B cell (primary cell): Measurements from ENCODE around the gene CDC5L.

Source experiments
- EZH2 ChIP-seq: IDR thresholded peaks from 2 replicates; pipeline ENCODE4 v1.6.1; 2012; ENCODE audit warnings: borderline replicate concordance, low read depth, mild to moderate bottlenecking, moderate library complexity, low read length; ENCODE audit not compliant: insufficient read depth, poor library complexity, severe bottlenecking
- TF ChIP-seq, protein P1 (sequence below): fragments of 200-600 bp; IDR thresholded peaks from one replicate; pipeline ENCODE4 v1.8.0; 2022; ENCODE audit warnings: antibody characterized with exemption, mild to moderate bottlenecking

DNA sequence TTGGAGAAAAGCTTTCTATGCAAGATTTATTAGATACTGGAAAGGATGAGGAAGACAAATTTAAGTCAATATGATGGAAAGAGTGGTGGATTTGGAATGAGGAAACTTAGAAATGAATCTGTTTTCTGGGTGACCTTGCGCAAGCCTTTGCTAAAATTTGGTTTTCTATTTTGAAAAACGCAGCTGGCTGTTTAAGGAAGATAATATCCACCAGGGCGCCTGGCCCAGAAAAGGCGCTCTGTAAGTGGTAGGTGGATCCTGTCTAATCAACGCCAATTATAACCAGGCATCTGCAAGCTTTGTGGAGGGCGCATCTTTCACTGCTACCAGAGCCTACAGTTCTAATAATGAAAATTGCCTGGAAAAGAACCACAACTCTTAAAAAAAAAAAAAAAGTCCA lies 45.5 kb upstream of the CDC5L start:
- TF ChIP-seq, protein P1, sequence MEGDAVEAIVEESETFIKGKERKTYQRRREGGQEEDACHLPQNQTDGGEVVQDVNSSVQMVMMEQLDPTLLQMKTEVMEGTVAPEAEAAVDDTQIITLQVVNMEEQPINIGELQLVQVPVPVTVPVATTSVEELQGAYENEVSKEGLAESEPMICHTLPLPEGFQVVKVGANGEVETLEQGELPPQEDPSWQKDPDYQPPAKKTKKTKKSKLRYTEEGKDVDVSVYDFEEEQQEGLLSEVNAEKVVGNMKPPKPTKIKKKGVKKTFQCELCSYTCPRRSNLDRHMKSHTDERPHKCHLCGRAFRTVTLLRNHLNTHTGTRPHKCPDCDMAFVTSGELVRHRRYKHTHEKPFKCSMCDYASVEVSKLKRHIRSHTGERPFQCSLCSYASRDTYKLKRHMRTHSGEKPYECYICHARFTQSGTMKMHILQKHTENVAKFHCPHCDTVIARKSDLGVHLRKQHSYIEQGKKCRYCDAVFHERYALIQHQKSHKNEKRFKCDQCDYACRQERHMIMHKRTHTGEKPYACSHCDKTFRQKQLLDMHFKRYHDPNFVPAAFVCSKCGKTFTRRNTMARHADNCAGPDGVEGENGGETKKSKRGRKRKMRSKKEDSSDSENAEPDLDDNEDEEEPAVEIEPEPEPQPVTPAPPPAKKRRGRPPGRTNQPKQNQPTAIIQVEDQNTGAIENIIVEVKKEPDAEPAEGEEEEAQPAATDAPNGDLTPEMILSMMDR: no peak
- no peak for TF ChIP-seq EZH2
